Fibroblast of lung (primary cell): ENCODE results near the gene ADAMTS9. TPM values are rescaled to one million over a fixed set of nuclear protein-coding genes. Genes with fewer than 3 reads are reported as not detected.

ENCODE experiments used
- DNase-seq, 2 donors: peaks; one replicate each; pipeline versions ENCODE4 v3.0.0 to v3.0.0-alpha.2; 2010; ENCODE audit warnings: low read depth in 2 of 2
- H2AFZ ChIP-seq: 2 replicates; pipeline ENCODE4 v1.5.1; 2012; ENCODE audit warnings: low read length, control low read depth, inconsistent platforms
- H3K27ac ChIP-seq: 2 replicates; pipeline ENCODE4 v1.5.1; 2011; ENCODE audit warnings: low read length, control low read depth; ENCODE audit not compliant: insufficient read depth
- H3K27me3 ChIP-seq: 2 replicates; pipeline ENCODE4 v1.5.1; 2011; ENCODE audit warnings: mild to moderate bottlenecking, low read length; ENCODE audit not compliant: control insufficient read depth, insufficient read depth
- H3K36me3 ChIP-seq: 2 replicates; pipeline ENCODE4 v1.5.1; 2011; ENCODE audit warnings: low read length; ENCODE audit not compliant: control insufficient read depth, insufficient read depth
- H3K4me1 ChIP-seq: 2 replicates; pipeline ENCODE4 v1.5.1; 2011; ENCODE audit warnings: low read length; ENCODE audit not compliant: control insufficient read depth, insufficient read depth; ENCODE audit errors: extremely low read depth
- H3K4me2 ChIP-seq: 2 replicates; pipeline ENCODE4 v1.5.1; 2011; ENCODE audit warnings: low read length, control low read depth; ENCODE audit not compliant: insufficient read depth; ENCODE audit errors: extremely low read depth
- H3K4me3 ChIP-seq, 4 experiments: fragments of 200-600 bp in 1 of 4; sonication (generic) in 1 of 4; replicated peaks in 1 of 4; 2 replicates each; pipeline ENCODE4 v1.5.1; 2011 to 2016; ENCODE audit warnings: low read length in 4 of 4, low read depth in 3 of 4, mild to moderate bottlenecking in 3 of 4, control low read depth in 2 of 4, inconsistent platforms in 1 of 4, mixed read lengths in 1 of 4; ENCODE audit not compliant: insufficient read depth in 1 of 4; ENCODE audit errors: control extremely low read depth in 1 of 4
- H3K79me2 ChIP-seq: 2 replicates; pipeline ENCODE4 v1.5.1; 2012; ENCODE audit warnings: mild to moderate bottlenecking, low read length, inconsistent platforms; ENCODE audit not compliant: control insufficient read depth, insufficient read depth
- H3K9ac ChIP-seq: 2 replicates; pipeline ENCODE4 v1.5.1; 2011; ENCODE audit warnings: mild to moderate bottlenecking, low read length, control low read depth; ENCODE audit not compliant: insufficient read depth
- H3K9me3 ChIP-seq: 2 replicates; pipeline ENCODE4 v1.5.1; 2012; ENCODE audit warnings: low read depth, low read length; ENCODE audit not compliant: control insufficient read depth, insufficient read depth
- H4K20me1 ChIP-seq: 2 replicates; pipeline ENCODE4 v1.5.1; 2011; ENCODE audit warnings: low read length; ENCODE audit not compliant: control insufficient read depth, insufficient read depth; ENCODE audit errors: extremely low read depth
- EZH2 ChIP-seq: IDR thresholded peaks from 2 replicates; pipeline ENCODE4 v1.5.1; 2012; ENCODE audit warnings: low read length, control low read depth, mild to moderate bottlenecking; ENCODE audit errors: missing control alignments
- polyA plus RNA-seq, 2 donors: library from polyadenylated mRNA; depleted of rRNA in 1 of 2; stranded (reverse) in 1 of 2; unstranded in 1 of 2; fragments of >200 nt; gene quantifications; 2 replicates each; pipeline ENCODE4 v1.2.1, GENCODE V29; 2011 to 2012; ENCODE audit warnings: missing spikeins in 1 of 2
- total RNA-seq: library from RNA; depleted of rRNA; stranded (reverse); fragments of >200 nt; gene quantifications from 2 replicates; pipeline ENCODE4 v1.2.1, GENCODE V29; 2014
- TF ChIP-seq, protein P1 (sequence below), 2 donors: IDR thresholded peaks in 1 of 2; conservative IDR thresholded peaks in 1 of 2; 1 replicate in 1 of 2; 2 replicates in 1 of 2; pipeline ENCODE4 v1.5.1; 2011 to 2012; ENCODE audit warnings: low read length in 2 of 2, control low read depth in 1 of 2, inconsistent platforms in 1 of 2, low read depth in 1 of 2, mild to moderate bottlenecking in 1 of 2

Gene ADAMTS9
- total and polyA plus RNA-seq, 2 donors (not counting 1 experiment from before 2014, with no cell fraction given), result 0.82 to 1.8 TPM

DNA sequence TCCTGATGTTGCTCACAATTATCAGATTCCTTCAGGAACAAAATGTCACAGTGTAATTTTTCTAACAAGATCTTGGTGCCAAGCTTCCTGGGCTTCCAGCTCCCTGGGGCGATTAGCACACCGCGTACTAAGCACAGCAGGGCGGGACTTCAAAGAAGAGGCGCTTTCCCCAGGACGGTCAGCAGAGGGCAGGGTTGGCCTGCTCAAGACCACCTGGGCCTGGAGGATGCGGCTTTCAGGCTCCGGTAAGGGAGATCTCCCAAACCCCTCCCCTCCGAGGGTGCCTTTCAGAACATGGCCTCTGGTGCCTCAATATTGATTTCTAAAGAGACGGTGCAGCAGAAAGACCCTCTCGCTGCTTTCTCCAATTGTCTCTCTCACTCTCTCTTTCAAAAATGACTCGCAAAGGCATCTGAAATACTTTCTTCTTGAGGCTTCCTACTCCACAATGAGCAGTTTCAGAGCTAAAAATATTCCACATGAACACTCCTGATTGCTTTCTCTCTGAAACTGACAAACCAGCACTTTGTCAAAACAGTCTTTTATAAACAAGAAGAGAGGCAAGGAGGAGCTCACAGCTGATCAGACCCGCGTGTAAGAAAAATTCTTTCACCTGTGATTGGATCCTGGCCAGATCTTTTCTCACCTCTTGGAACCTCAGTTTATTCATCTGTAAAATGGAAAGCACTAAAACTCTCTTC lies 154.0 kb downstream of the ADAMTS9 start:
- H3K4me3 ChIP-seq, result peak overlapping the region in 2 of 4 experiments; percentile 21 to 35

DNA sequence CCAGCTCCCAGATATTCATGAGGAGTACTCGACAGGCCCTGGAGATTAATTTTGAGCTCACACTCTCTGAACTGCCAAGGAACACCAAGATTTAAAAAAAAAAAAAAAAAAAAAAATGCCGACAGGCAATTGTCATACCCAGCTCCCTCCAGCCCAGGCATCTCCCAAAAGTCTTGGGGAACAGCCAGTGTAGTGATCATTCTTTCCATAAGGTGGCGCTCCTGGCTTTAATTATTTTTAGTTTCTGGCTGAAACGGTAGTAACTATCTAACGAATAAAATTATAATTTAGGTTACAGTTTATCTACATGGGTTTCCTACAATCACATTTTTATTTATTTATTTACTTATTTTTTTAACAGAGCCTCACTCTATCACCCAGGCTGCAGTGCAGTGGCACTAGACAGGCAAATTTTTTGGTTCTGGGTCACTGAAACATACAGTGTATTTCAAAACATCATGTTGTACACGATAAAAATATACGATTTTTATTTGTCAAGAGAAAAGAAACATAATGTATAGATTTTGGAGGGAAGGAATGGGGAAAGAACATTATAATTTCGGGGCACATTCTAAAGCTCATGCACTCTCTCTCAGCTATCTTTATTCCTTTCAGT lies 157.3 kb downstream of the ADAMTS9 start:
- H3K4me3 ChIP-seq, result no peak overlapping the region
- no peaks in the 10 kb centered on the region for H3K4me1 ChIP-seq
- TF ChIP-seq, protein P1, sequence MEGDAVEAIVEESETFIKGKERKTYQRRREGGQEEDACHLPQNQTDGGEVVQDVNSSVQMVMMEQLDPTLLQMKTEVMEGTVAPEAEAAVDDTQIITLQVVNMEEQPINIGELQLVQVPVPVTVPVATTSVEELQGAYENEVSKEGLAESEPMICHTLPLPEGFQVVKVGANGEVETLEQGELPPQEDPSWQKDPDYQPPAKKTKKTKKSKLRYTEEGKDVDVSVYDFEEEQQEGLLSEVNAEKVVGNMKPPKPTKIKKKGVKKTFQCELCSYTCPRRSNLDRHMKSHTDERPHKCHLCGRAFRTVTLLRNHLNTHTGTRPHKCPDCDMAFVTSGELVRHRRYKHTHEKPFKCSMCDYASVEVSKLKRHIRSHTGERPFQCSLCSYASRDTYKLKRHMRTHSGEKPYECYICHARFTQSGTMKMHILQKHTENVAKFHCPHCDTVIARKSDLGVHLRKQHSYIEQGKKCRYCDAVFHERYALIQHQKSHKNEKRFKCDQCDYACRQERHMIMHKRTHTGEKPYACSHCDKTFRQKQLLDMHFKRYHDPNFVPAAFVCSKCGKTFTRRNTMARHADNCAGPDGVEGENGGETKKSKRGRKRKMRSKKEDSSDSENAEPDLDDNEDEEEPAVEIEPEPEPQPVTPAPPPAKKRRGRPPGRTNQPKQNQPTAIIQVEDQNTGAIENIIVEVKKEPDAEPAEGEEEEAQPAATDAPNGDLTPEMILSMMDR (conservative IDR thresholded peaks at IDR 0.05 in 1 of 2, IDR thresholded peaks at IDR 0.05 in 1 of 2; ENCODE audit: low read depth in 1 of 2, low read length in 2 of 2), result peak; percentile 65 to 71
- no peak for TF ChIP-seq EZH2
- peak; percentile 39 to 69 for DNase-seq
- no peaks in the 10 kb centered on the region for H3K9me3 ChIP-seq
- no peak overlapping the region for H3K27ac ChIP-seq
- no peak overlapping the region for H3K9ac ChIP-seq
- no peaks in the 10 kb centered on the region for H4K20me1 ChIP-seq
- H3K36me3 ChIP-seq, result no peaks in the 10 kb centered on the region
- no peaks in the 10 kb centered on the region for H3K27me3 ChIP-seq
- H3K79me2 ChIP-seq, result no peaks in the 10 kb centered on the region
- no peak overlapping the region for H2AFZ ChIP-seq
- H3K4me2 ChIP-seq, result no peak overlapping the region

More for the DNA sequence above, 154.0 kb downstream of the ADAMTS9 start:
- Histone ChIP-seq H2AFZ (peak overlapping the region; percentile 45), H4K20me1 (no peaks in the 10 kb centered on the region), H3K36me3 (no peaks in the 10 kb centered on the region), H3K27ac (no peak overlapping the region), H3K27me3 (no peaks in the 10 kb centered on the region), H3K4me2 (peak overlapping the region; percentile 30), H3K9me3 (no peaks in the 10 kb centered on the region), H3K79me2 (no peaks in the 10 kb centered on the region), H3K4me1 (no peaks in the 10 kb centered on the region), H3K9ac (no peak overlapping the region)
- peak; percentile 81 to 93 for DNase-seq
- TF ChIP-seq EZH2, result no peak
- TF ChIP-seq, protein P1 (conservative IDR thresholded peaks at IDR 0.05 in 1 of 2, IDR thresholded peaks at IDR 0.05 in 1 of 2; ENCODE audit: low read depth in 1 of 2, low read length in 2 of 2), result peak; percentile 92 to 94

DNA sequence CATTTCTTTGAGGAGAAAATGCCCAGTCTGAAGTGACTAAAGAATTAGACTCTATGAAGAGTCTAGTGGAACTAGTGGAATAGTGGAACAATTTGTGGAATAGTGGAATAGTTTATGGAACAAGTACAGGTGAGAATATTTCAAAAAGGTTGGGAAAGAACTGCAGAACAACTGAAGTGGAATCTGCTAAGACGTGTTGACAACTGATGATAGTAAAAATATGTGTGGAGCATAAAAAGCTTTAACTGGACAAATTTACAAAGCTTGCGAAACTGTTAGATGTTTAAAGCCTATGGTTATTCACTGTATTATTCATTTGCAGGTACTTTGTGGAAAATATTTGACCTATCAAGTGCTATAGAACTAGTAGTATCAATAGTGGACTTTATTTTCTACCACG lies 164.5 kb downstream of the ADAMTS9 start:
- no peaks in the 10 kb centered on the region for H3K36me3 ChIP-seq
- H2AFZ ChIP-seq, result no peak overlapping the region
- H3K79me2 ChIP-seq, result no peaks in the 10 kb centered on the region
- DNase-seq, result no peak
- no peak overlapping the region for H3K4me2 ChIP-seq
- no peak overlapping the region for H3K9ac ChIP-seq
- H3K27ac ChIP-seq, result no peak overlapping the region
- no peaks in the 10 kb centered on the region for H3K4me1 ChIP-seq
- no peaks in the 10 kb centered on the region for H4K20me1 ChIP-seq
- no peak overlapping the region for H3K4me3 ChIP-seq
- H3K9me3 ChIP-seq, result no peaks in the 10 kb centered on the region
- no peaks in the 10 kb centered on the region for H3K27me3 ChIP-seq
- TF ChIP-seq, protein P1 (conservative IDR thresholded peaks at IDR 0.05 in 1 of 2, IDR thresholded peaks at IDR 0.05 in 1 of 2; ENCODE audit: low read depth in 1 of 2, low read length in 2 of 2), result no peak
